ENCODE results near the gene FAF2.

The FAF2 gene

GRCh38 chr5:176415240-176415951 lies 32.8 kb upstream of the FAF2 start:
- Histone ChIP-seq H3K18ac (ENCODE audit: low read length) (no peak overlapping the region), H3K27me3 (ENCODE audit: insufficient read depth, low read length, poor library complexity) (no peaks in the 10 kb centered on the region), H3K27ac (ENCODE audit: low read depth, low read length) (peak overlapping the region; percentile 63), H3K4me3 (ENCODE audit: low read length) (peak overlapping the region; percentile 68), H4K5ac (ENCODE audit: low read length) (no peak overlapping the region), H3K79me1 (ENCODE audit: low read length) (no peaks in the 10 kb centered on the region), H3K23ac (ENCODE audit: low read length) (no peak overlapping the region), H4K8ac (ENCODE audit: low read depth, low read length) (no peak overlapping the region), H3K79me2 (ENCODE audit: control insufficient read depth, insufficient read depth, low read length) (no peaks in the 10 kb centered on the region), H3K9ac (ENCODE audit: low read length) (peak overlapping the region; percentile 71), H2BK5ac (ENCODE audit: low read length) (no peak overlapping the region), H3K56ac (ENCODE audit: low read length) (peak overlapping the region; percentile 83), H3K4ac (ENCODE audit: low read depth, low read length) (no peak overlapping the region), H2BK15ac (replicated peaks; ENCODE audit: low read depth) (no peak overlapping the region), H3K36me3 (ENCODE audit: control insufficient read depth, insufficient read depth, low read length) (no peaks in the 10 kb centered on the region), H2AK5ac (ENCODE audit: low read length) (no peak overlapping the region), H3K4me2 (ENCODE audit: low read length) (peak overlapping the region; percentile 68), H3K4me1 (ENCODE audit: control insufficient read depth, low read depth, low read length) (no peaks in the 10 kb centered on the region), H2BK120ac (ENCODE audit: low read depth, low read length) (no peak overlapping the region)
- WGBS (ENCODE audit: extremely low coverage, insufficient coverage, low lambda C conversion rate): no CpG with 5 or more reads among the region's 13 CpGs
- no peak for DNase-seq

- Histone ChIP-seq H3K4me2 (ENCODE audit: low read length) (peak within 1 kb of the TSS; percentile 68), H3K56ac (ENCODE audit: low read length) (peak within 1 kb of the TSS; percentile 83), H3K79me1 (ENCODE audit: low read length) (no peaks in the 10 kb centered on the region), H2BK120ac (ENCODE audit: low read depth, low read length) (no peak within 1 kb of the TSS), H3K36me3 (ENCODE audit: control insufficient read depth, insufficient read depth, low read length) (no peaks in the 10 kb centered on the region), H3K4ac (ENCODE audit: low read depth, low read length) (no peak within 1 kb of the TSS), H4K5ac (ENCODE audit: low read length) (no peak within 1 kb of the TSS), H3K27ac (ENCODE audit: low read depth, low read length) (peak within 1 kb of the TSS; percentile 63), H2AK5ac (ENCODE audit: low read length) (no peak within 1 kb of the TSS), H3K79me2 (ENCODE audit: control insufficient read depth, insufficient read depth, low read length) (no peaks in the 10 kb centered on the region), H4K8ac (ENCODE audit: low read depth, low read length) (no peak within 1 kb of the TSS), H3K4me3 (ENCODE audit: low read length) (peak within 1 kb of the TSS; percentile 68), H3K18ac (ENCODE audit: low read length) (peak within 1 kb of the TSS; percentile 7), H2BK15ac (replicated peaks; ENCODE audit: low read depth) (no peak within 1 kb of the TSS), H2BK5ac (ENCODE audit: low read length) (no peak within 1 kb of the TSS), H3K9ac (ENCODE audit: low read length) (peak within 1 kb of the TSS; percentile 71), H3K27me3 (ENCODE audit: insufficient read depth, low read length, poor library complexity) (no peaks in the 10 kb centered on the region), H3K23ac (ENCODE audit: low read length) (no peak within 1 kb of the TSS), H3K4me1 (ENCODE audit: control insufficient read depth, low read depth, low read length) (no peaks in the 10 kb centered on the region)
- WGBS (ENCODE audit: extremely low coverage, insufficient coverage, low lambda C conversion rate): no CpG with 5 or more reads among the region's 107 CpGs
- DNase-seq: peak; percentile 91
These were observed 31.9 kb upstream of the FAF2 start, which contains the start of gene CLTB for GRCh38 chr5:176415952-176416924. CLTB (minus strand) TSS chr5:176416539; CDS start chr5:176416363, 176 bp downstream.

- Histone ChIP-seq H3K36me3 (ENCODE audit: control insufficient read depth, insufficient read depth, low read length) (no peaks in the 10 kb centered on the region), H3K4me3 (ENCODE audit: low read length) (no peak overlapping the region)
- WGBS (ENCODE audit: extremely low coverage, insufficient coverage, low lambda C conversion rate): no CpG with 5 or more reads among the region's 11 CpGs
These were observed 31.2 kb upstream of the FAF2 start for GRCh38 chr5:176416965-176417364.

GRCh38 chr5:176418251-176418650 lies 29.9 kb upstream of the FAF2 start:
- Histone ChIP-seq H3K4me1 (ENCODE audit: control insufficient read depth, low read depth, low read length) (no peaks in the 10 kb centered on the region), H3K4ac (ENCODE audit: low read depth, low read length) (no peak overlapping the region), H2BK120ac (ENCODE audit: low read depth, low read length) (no peak overlapping the region), H3K79me2 (ENCODE audit: control insufficient read depth, insufficient read depth, low read length) (no peaks in the 10 kb centered on the region), H3K23ac (ENCODE audit: low read length) (no peak overlapping the region), H3K56ac (ENCODE audit: low read length) (no peak overlapping the region), H4K8ac (ENCODE audit: low read depth, low read length) (no peak overlapping the region), H4K5ac (ENCODE audit: low read length) (no peak overlapping the region), H3K36me3 (ENCODE audit: control insufficient read depth, insufficient read depth, low read length) (no peaks in the 10 kb centered on the region), H3K9ac (ENCODE audit: low read length) (no peak overlapping the region), H2AK5ac (ENCODE audit: low read length) (no peak overlapping the region), H2BK15ac (replicated peaks; ENCODE audit: low read depth) (no peak overlapping the region), H3K18ac (ENCODE audit: low read length) (no peak overlapping the region), H3K27ac (ENCODE audit: low read depth, low read length) (no peak overlapping the region), H3K79me1 (ENCODE audit: low read length) (no peaks in the 10 kb centered on the region), H3K4me2 (ENCODE audit: low read length) (no peak overlapping the region), H3K27me3 (ENCODE audit: insufficient read depth, low read length, poor library complexity) (no peaks in the 10 kb centered on the region), H3K4me3 (ENCODE audit: low read length) (no peak overlapping the region), H2BK5ac (ENCODE audit: low read length) (no peak overlapping the region)
- DNase-seq: peak; percentile 77
- no CpG with 5 or more reads among the region's 9 CpGs for WGBS (ENCODE audit: extremely low coverage, insufficient coverage, low lambda C conversion rate)

More at GRCh38 chr5:176416965-176417364, 31.2 kb upstream of the FAF2 start:
- H3K56ac ChIP-seq (ENCODE audit: low read length): peak overlapping the region; percentile 39
- no peak overlapping the region for H4K5ac ChIP-seq (ENCODE audit: low read length)
- H3K79me1 ChIP-seq (ENCODE audit: low read length): no peaks in the 10 kb centered on the region
- H3K18ac ChIP-seq (ENCODE audit: low read length): no peak overlapping the region
- H2AK5ac ChIP-seq (ENCODE audit: low read length): no peak overlapping the region
- H3K9ac ChIP-seq (ENCODE audit: low read length): peak overlapping the region; percentile 1
- no peak overlapping the region for H4K8ac ChIP-seq (ENCODE audit: low read depth, low read length)
- no peaks in the 10 kb centered on the region for H3K4me1 ChIP-seq (ENCODE audit: control insufficient read depth, low read depth, low read length)
- no peak overlapping the region for H2BK15ac ChIP-seq (replicated peaks; ENCODE audit: low read depth)
- H3K79me2 ChIP-seq (ENCODE audit: control insufficient read depth, insufficient read depth, low read length): no peaks in the 10 kb centered on the region
- no peak overlapping the region for H3K4ac ChIP-seq (ENCODE audit: low read depth, low read length)
- H3K27me3 ChIP-seq (ENCODE audit: insufficient read depth, low read length, poor library complexity): no peaks in the 10 kb centered on the region
- no peak overlapping the region for H3K27ac ChIP-seq (ENCODE audit: low read depth, low read length)
- DNase-seq: no peak
- H2BK5ac ChIP-seq (ENCODE audit: low read length): no peak overlapping the region
- H3K4me2 ChIP-seq (ENCODE audit: low read length): no peak overlapping the region
- no peak overlapping the region for H2BK120ac ChIP-seq (ENCODE audit: low read depth, low read length)
- H3K23ac ChIP-seq (ENCODE audit: low read length): no peak overlapping the region

GRCh38 chr5:176420086-176420485 lies 28.1 kb upstream of the FAF2 start:
- Histone ChIP-seq H4K8ac (ENCODE audit: low read depth, low read length) (no peak overlapping the region), H3K4me2 (ENCODE audit: low read length) (no peak overlapping the region), H4K5ac (ENCODE audit: low read length) (no peak overlapping the region), H2BK15ac (replicated peaks; ENCODE audit: low read depth) (no peak overlapping the region), H3K4me3 (ENCODE audit: low read length) (no peak overlapping the region), H3K4me1 (ENCODE audit: control insufficient read depth, low read depth, low read length) (no peaks in the 10 kb centered on the region), H2BK5ac (ENCODE audit: low read length) (no peak overlapping the region), H3K27ac (ENCODE audit: low read depth, low read length) (no peak overlapping the region), H2BK120ac (ENCODE audit: low read depth, low read length) (no peak overlapping the region), H3K79me2 (ENCODE audit: control insufficient read depth, insufficient read depth, low read length) (no peaks in the 10 kb centered on the region), H3K79me1 (ENCODE audit: low read length) (no peaks in the 10 kb centered on the region), H3K36me3 (ENCODE audit: control insufficient read depth, insufficient read depth, low read length) (no peaks in the 10 kb centered on the region), H3K56ac (ENCODE audit: low read length) (no peak overlapping the region), H3K18ac (ENCODE audit: low read length) (no peak overlapping the region), H2AK5ac (ENCODE audit: low read length) (no peak overlapping the region), H3K9ac (ENCODE audit: low read length) (no peak overlapping the region), H3K23ac (ENCODE audit: low read length) (no peak overlapping the region), H3K4ac (ENCODE audit: low read depth, low read length) (no peak overlapping the region), H3K27me3 (ENCODE audit: insufficient read depth, low read length, poor library complexity) (no peaks in the 10 kb centered on the region)
- no peak for DNase-seq
- WGBS (ENCODE audit: extremely low coverage, insufficient coverage, low lambda C conversion rate): no CpG with 5 or more reads among the region's 5 CpGs
